HUES6 (cell line): ENCODE results near the gene CS.

Experiments
- H3K27ac ChIP-seq: 2 replicates; pipeline ENCODE4 v1.7.0; 2013; ENCODE audit warnings: low read depth, mild to moderate bottlenecking, low read length, inconsistent platforms
- H3K27me3 ChIP-seq: 2 replicates; pipeline ENCODE4 v1.6.1; 2013; ENCODE audit warnings: low read length; ENCODE audit not compliant: control insufficient read depth, insufficient read depth
- H3K36me3 ChIP-seq: 2 replicates; pipeline ENCODE4 v1.6.1; 2013; ENCODE audit warnings: low read length; ENCODE audit not compliant: control insufficient read depth, insufficient read depth
- H3K4me1 ChIP-seq: 2 replicates; pipeline ENCODE4 v1.6.1; 2013; ENCODE audit warnings: low read length; ENCODE audit not compliant: control insufficient read depth, insufficient read depth
- H3K4me3 ChIP-seq: 2 replicates; pipeline ENCODE4 v1.5.1; 2013; ENCODE audit warnings: low read depth, low read length
- H3K9ac ChIP-seq: one replicate; pipeline ENCODE4 v1.6.1; 2013; ENCODE audit warnings: mild to moderate bottlenecking, low read length
- H3K9me3 ChIP-seq: 2 replicates; pipeline ENCODE4 v1.6.1; 2013; ENCODE audit warnings: low read depth, low read length; ENCODE audit not compliant: control insufficient read depth, insufficient read depth

The CS gene

GRCh38 chr12:56229082-56229481, 71.0 kb downstream of the CS start:
- Histone ChIP-seq H3K27ac (no peak overlapping the region), H3K9me3 (no peaks in the 10 kb centered on the region), H3K36me3 (peaks cover 3% of the 10 kb centered on the region; the same call in 1 of the 2 replicates), H3K4me1 (peaks cover 4% of the 10 kb centered on the region; the same call in 1 of the 2 replicates), H3K4me3 (no peak overlapping the region), H3K9ac (no peak overlapping the region), H3K27me3 (no peaks in the 10 kb centered on the region)

DNA sequence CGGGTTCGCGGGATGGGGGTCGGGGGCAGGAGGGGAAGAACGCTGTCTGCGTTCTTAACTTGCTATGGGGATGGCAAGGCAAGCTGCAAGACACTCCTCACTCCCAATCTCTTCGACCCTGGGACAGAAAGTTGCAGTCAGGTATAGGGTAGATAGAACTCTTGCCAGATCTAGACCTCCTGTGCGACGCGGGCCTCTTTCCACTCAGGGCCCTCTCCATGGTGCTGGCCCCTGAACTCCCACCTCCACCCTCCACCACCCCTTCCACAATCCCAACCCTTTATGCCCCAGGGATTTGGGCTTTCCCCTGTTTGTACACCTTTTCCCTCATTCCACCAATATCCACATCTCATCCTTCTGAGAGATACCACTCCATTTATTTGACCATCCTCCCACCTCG, 75.2 kb downstream of the CS start:
- peaks cover 19% of the 10 kb centered on the region for H3K4me1 ChIP-seq
- H3K27me3 ChIP-seq, result no peaks in the 10 kb centered on the region
- H3K9ac ChIP-seq, result no peak overlapping the region
- no peaks in the 10 kb centered on the region for H3K9me3 ChIP-seq
- peaks cover 3% of the 10 kb centered on the region; the same call in 1 of the 2 replicates for H3K36me3 ChIP-seq
- H3K27ac ChIP-seq, result no peak overlapping the region
- peak overlapping the region; percentile 70 for H3K4me3 ChIP-seq

DNA sequence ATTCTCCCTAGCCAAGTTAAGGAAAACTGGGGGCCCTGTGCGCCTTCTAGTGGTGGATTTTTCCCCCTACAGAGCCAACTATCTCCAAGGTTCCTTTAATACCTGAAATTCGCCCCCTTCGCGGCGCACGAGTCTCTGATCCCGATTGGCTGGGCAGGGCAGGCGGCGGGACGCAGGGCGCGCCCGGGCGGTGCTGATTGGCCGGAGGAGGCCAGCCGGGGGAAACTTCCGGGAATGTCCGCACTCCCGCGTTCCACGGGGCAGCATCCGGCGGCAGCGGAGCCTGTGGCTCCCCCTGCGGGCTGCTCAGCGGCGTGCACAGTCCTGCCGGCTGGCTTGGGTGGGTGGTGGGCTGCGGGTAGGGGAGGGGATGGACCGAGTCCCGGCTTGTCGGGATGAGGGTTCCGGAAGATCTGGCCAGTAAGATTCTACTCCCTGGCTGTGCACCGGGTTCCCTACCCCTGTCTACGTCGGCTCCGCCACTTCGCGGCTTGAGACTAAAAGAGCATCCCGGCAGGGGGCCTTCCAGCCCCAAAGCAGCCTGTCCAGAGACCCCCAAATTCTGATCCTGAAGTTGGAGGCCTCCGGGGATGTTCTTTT, 75.9 kb downstream of the CS start, which contains the start of gene NABP2:
Gene NABP2, plus strand, starts transcription at position 241 of the 600 bp plus-strand sequence. CDS start 515 bp downstream, outside the sequence.
- no peaks in the 10 kb centered on the region for H3K9me3 ChIP-seq
- peaks cover 3% of the 10 kb centered on the region; the same call in 1 of the 2 replicates for H3K36me3 ChIP-seq
- H3K4me3 ChIP-seq, result peak within 1 kb of the TSS; percentile 70
- no peaks in the 10 kb centered on the region for H3K27me3 ChIP-seq
- H3K27ac ChIP-seq, result no peak within 1 kb of the TSS
- peak within 1 kb of the TSS; percentile 59 for H3K9ac ChIP-seq
- H3K4me1 ChIP-seq, result peaks cover 19% of the 10 kb centered on the region

- peaks cover 3% of the 10 kb centered on the region; the same call in 1 of the 2 replicates for H3K36me3 ChIP-seq
- H3K9me3 ChIP-seq, result no peaks in the 10 kb centered on the region
- no peaks in the 10 kb centered on the region for H3K27me3 ChIP-seq
- H3K27ac ChIP-seq, result no peak overlapping the region
- H3K4me3 ChIP-seq, result peak overlapping the region; percentile 43
- peaks cover 19% of the 10 kb centered on the region for H3K4me1 ChIP-seq
- peak overlapping the region; percentile 47 for H3K9ac ChIP-seq
Measured at GRCh38 chr12:56223571-56224101, 76.5 kb downstream of the CS start.

DNA sequence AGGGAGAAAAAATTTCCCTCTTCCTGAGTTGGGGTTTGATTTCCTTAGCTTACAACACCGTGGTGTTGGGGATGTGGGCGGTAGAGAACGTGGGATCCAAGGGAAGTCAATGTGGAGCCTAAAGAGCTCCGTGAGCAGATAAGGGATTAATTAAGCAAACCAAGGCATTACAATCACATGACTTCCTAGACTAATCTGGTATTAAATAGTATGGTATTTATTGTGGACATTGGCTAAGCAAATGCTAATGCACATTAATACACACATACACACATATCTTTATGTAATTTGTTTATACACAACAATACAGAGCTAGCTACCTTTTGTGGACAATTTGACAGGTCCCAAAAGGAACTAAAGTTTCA, 77.6 kb downstream of the CS start:
- peaks cover 19% of the 10 kb centered on the region for H3K4me1 ChIP-seq
- H3K27me3 ChIP-seq, result no peaks in the 10 kb centered on the region
- peaks cover 6% of the 10 kb centered on the region for H3K36me3 ChIP-seq
- H3K27ac ChIP-seq, result peak overlapping the region; percentile 42; the same call in 1 of the 2 replicates
- 0 out of 2 replicates have a peak, but pooled peaks cover 4% of the 10 kb centered on the region for H3K9me3 ChIP-seq
- H3K9ac ChIP-seq, result peak overlapping the region; percentile 82
- H3K4me3 ChIP-seq, result peak overlapping the region; percentile 76

DNA sequence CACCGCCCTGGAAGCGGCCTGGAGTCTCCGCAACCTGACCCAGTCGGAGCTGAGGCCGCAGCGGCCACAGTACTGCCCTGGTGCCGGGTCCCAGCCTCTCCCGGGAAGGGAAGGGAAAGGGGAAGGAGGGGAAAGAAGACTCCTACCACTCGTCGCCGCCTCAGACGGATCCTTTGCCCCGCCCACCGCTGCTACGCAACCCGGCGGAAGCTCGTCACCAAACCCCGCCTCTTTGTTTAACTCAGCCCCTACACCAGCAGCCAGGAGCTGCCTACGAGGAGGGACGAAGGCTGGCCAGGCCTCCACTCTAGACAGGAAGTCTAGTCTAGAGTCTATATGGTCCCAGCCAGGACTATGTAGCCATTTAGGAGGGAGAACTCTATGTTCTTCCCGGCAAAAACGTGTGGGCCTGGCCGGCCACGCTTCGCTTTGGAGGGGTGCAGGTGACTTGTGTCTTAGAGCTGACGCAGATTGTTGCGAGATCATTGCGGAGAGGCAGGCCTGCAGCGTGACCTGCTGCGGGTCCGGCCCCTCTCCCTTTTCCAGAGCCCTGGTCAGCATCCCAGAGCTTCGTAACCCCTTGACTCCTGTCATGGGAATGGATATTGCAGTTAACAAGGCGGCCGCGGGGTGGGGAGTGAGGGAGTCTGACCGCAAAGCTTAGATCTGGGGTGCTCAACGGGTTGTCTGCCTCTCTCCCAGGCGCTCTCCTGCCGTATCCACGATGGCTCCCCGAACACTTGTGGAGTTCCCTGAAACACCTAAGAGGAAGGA, 78.2 kb downstream of the CS start, which contains the start of gene RNF41:
Gene RNF41, minus strand, starts transcription at position 166 of the 774 bp plus-strand sequence. CDS start 7,875 bp downstream, outside the sequence.
- Histone ChIP-seq H3K4me3 (peak within 1 kb of the TSS; percentile 76), H3K9me3 (0 out of 2 replicates have a peak, but pooled peaks cover 5% of the 10 kb centered on the region), H3K27ac (peak within 1 kb of the TSS; percentile 42; the same call in 1 of the 2 replicates), H3K36me3 (peaks cover 7% of the 10 kb centered on the region), H3K9ac (peak within 1 kb of the TSS; percentile 82), H3K4me1 (peaks cover 19% of the 10 kb centered on the region), H3K27me3 (no peaks in the 10 kb centered on the region)
